Ectodermal cell (in vitro differentiated cells): Measurements from ENCODE around the gene PPIL1.

ENCODE experiments used
- H3K27ac ChIP-seq: 2 replicates; pipeline ENCODE4 v1.7.0; 2013; ENCODE audit warnings: mild to moderate bottlenecking, low read depth, low read length; ENCODE audit not compliant: insufficient read depth, poor library complexity, severe bottlenecking
- H3K27me3 ChIP-seq: 2 replicates; pipeline ENCODE4 v1.7.0; 2013; ENCODE audit warnings: mild to moderate bottlenecking, low read length; ENCODE audit not compliant: insufficient read depth, control insufficient read depth, poor library complexity, severe bottlenecking
- H3K36me3 ChIP-seq: one replicate; pipeline ENCODE4 v1.7.0; 2013; ENCODE audit warnings: low read length; ENCODE audit not compliant: control insufficient read depth, insufficient read depth
- H3K4me1 ChIP-seq: one replicate; pipeline ENCODE4 v1.7.0; 2013; ENCODE audit warnings: low read length; ENCODE audit not compliant: control insufficient read depth, insufficient read depth
- H3K4me3 ChIP-seq: 2 replicates; pipeline ENCODE4 v1.7.0; 2013; ENCODE audit warnings: low read depth, low read length, control low read depth; ENCODE audit not compliant: insufficient read depth
- H3K9me3 ChIP-seq: 2 replicates; pipeline ENCODE4 v1.7.0; 2013; ENCODE audit warnings: mild to moderate bottlenecking, low read length, moderate library complexity; ENCODE audit not compliant: control insufficient read depth
- WGBS, 2 experiments: methylation state at CpG; one replicate each; pipeline ENCODE4 v1.1.7; 2013; ENCODE audit warnings: missing lambda C conversion rate in 2 of 2; 5-methylcytosine and 5-hydroxymethylcytosine counted together

The PPIL1 gene

GRCh38 chr6:36836111-36837021 lies 38.2 kb downstream of the PPIL1 start:
- 71 to 84% methylated on average over 3 of the region's 3 CpGs for WGBS, 2 experiments
- Histone ChIP-seq H3K9me3 (no peaks in the 10 kb centered on the region), H3K27ac (no peak overlapping the region), H3K4me3 (no peak overlapping the region), H3K4me1 (peaks cover 25% of the 10 kb centered on the region), H3K36me3 (no peaks in the 10 kb centered on the region), H3K27me3 (peaks cover 67% of the 10 kb centered on the region)

DNA sequence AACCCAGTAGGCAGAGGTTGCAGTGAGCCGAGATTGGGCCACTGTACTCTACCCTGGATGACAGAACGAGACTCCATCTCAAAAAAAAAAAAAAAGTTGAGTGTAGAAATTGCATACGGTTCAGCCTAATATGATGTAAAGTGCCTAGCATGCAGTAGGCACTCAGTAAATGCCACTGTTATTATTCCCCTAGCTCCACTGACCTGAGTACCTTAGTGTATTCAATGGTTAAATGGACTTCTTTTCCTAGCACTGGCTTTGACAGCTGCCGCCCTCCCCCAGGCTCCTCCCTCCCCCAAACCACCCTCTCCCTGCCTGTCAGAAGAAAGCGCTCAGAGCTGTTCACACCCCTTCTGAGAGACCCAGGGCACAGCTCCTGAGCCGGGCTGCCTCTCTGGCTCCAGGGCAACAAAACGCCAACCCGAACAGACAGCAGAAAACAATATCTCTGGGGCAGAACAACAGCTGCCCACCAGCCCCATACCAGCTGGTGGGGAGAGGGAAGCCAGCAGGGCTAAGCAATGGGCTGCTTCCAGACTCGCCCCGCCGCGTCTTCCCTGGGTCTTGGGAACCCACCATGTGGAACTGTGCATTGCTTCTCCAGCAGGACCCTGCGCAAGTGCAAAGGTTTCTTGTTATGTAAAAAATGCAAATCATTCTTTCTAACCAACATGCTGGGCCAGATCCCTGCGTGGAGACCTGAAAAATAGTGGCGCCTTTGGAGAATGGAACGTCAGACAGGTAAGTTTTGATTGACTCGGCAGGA lies 39.8 kb downstream of the PPIL1 start:
- no peak overlapping the region for H3K27ac ChIP-seq
- no peak overlapping the region for H3K4me3 ChIP-seq
- 29 to 31% methylated on average over 17 of the region's 17 CpGs for WGBS, 2 experiments
- H3K36me3 ChIP-seq, result no peaks in the 10 kb centered on the region
- no peaks in the 10 kb centered on the region for H3K9me3 ChIP-seq
- H3K27me3 ChIP-seq, result peaks cover 51% of the 10 kb centered on the region
- H3K4me1 ChIP-seq, result peaks cover 13% of the 10 kb centered on the region

DNA sequence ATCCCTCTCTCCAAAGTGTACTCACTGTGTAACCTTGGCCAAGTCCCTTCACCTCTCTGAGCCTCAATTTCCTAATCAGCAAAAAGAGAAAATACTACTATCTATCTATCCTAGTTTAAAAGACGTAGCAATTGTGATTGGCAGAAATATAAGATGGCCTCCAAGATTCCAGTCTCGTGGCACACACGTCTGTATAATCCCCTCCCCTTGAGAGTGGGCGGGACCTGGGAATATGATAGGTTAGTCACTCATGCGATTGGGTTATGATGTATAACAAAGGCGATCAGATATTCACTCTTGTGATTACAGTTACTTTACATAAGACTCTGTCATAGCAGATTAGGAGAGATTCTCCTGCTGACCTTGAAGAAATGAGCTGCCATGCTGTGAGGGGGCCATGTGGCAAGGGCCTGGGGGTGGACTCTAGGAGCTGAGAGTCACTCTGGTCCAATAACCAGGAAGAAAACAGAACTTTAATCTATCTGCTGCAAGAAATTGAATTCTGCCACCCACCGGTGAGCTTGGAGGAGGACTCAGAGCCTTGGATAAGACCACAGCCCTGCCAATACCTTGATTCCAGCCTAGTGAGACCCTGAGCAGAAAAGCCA lies 41.3 kb downstream of the PPIL1 start:
- peaks cover 6% of the 10 kb centered on the region for H3K4me1 ChIP-seq
- H3K27me3 ChIP-seq, result peaks cover 36% of the 10 kb centered on the region
- H3K27ac ChIP-seq, result no peak overlapping the region
- H3K36me3 ChIP-seq, result no peaks in the 10 kb centered on the region
- H3K9me3 ChIP-seq, result no peaks in the 10 kb centered on the region
- H3K4me3 ChIP-seq, result no peak overlapping the region
- 95 to 97% methylated on average over 7 of the region's 7 CpGs for WGBS, 2 experiments

- no peak overlapping the region for H3K4me3 ChIP-seq
- H3K27me3 ChIP-seq, result peaks cover 27% of the 10 kb centered on the region
- 91 to 97% methylated on average over 5 of the region's 5 CpGs for WGBS, 2 experiments
- H3K4me1 ChIP-seq, result peaks cover 8% of the 10 kb centered on the region
- no peaks in the 10 kb centered on the region for H3K36me3 ChIP-seq
- no peaks in the 10 kb centered on the region for H3K9me3 ChIP-seq
- H3K27ac ChIP-seq, result no peak overlapping the region
Observed at GRCh38 chr6:36832313-36832712, 42.3 kb downstream of the PPIL1 start.

DNA sequence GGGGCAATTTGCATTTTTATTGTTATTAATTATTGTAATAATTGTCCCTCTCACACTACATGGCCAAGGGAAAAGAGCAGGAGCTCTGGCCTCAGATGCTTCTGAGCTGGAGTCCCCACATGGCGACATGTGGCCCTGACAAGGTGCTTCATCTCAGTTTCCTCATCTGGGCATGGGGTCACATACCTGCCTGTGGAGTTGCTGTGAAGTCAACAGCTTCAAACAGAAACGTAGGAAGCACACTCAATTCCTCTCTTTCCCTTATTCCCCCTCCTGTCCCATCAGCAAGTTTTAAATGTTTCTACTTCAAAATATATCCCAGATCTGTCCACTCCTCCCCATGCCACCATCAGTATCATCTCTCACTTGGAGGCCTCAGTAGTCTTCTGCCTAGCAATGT lies 44.0 kb downstream of the PPIL1 start:
- Histone ChIP-seq H3K27me3 (peaks cover 10% of the 10 kb centered on the region), H3K36me3 (no peaks in the 10 kb centered on the region), H3K9me3 (no peaks in the 10 kb centered on the region), H3K4me1 (peaks cover 11% of the 10 kb centered on the region), H3K27ac (no peak overlapping the region), H3K4me3 (no peak overlapping the region)
- WGBS, 2 experiments, result 78 to 85% methylated on average over 2 of the region's 2 CpGs

DNA sequence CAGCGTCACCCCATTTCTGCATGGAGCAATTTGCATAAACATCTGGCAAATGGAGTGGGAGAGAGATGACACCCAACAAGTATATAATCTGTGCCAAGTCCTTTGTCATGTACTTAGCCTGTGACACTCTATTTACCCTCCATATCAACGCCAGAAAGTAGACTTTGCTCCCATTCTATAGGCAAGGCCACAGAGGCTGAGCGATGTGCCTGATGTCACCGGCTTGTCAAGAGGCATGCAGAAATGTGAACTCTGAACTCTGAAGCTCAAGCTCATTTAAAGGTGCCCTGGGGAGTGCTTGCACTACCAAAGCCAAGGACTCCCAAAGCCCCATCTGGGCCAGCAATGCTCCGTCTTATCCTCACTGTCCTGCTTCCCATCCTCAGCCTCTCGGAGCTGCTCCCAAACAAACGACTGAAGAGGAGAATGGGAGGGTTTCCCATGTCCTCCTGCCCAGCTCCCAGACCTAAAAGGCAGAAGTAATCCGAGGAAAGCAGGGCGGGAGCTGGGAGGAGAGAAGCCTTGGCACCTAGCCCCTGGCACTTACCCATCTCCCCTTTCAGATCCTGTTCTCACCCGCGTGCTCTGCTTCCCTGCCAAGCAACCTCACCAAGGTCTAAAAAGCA lies 44.6 kb downstream of the PPIL1 start:
- Histone ChIP-seq H3K36me3 (no peaks in the 10 kb centered on the region), H3K9me3 (no peaks in the 10 kb centered on the region), H3K27ac (no peak overlapping the region), H3K4me1 (peaks cover 10% of the 10 kb centered on the region), H3K27me3 (peaks cover 5% of the 10 kb centered on the region), H3K4me3 (no peak overlapping the region)
- WGBS, 2 experiments, result 80 to 83% methylated on average over 11 of the region's 11 CpGs

- 91 to 93% methylated on average over 19 of the region's 19 CpGs for WGBS, 2 experiments
- Histone ChIP-seq H3K27me3 (no peaks in the 10 kb centered on the region), H3K27ac (no peak overlapping the region), H3K4me1 (peaks cover 18% of the 10 kb centered on the region), H3K9me3 (no peaks in the 10 kb centered on the region), H3K4me3 (no peak overlapping the region), H3K36me3 (no peaks in the 10 kb centered on the region)
Observed at GRCh38 chr6:36827261-36828079, 47.1 kb downstream of the PPIL1 start.

DNA sequence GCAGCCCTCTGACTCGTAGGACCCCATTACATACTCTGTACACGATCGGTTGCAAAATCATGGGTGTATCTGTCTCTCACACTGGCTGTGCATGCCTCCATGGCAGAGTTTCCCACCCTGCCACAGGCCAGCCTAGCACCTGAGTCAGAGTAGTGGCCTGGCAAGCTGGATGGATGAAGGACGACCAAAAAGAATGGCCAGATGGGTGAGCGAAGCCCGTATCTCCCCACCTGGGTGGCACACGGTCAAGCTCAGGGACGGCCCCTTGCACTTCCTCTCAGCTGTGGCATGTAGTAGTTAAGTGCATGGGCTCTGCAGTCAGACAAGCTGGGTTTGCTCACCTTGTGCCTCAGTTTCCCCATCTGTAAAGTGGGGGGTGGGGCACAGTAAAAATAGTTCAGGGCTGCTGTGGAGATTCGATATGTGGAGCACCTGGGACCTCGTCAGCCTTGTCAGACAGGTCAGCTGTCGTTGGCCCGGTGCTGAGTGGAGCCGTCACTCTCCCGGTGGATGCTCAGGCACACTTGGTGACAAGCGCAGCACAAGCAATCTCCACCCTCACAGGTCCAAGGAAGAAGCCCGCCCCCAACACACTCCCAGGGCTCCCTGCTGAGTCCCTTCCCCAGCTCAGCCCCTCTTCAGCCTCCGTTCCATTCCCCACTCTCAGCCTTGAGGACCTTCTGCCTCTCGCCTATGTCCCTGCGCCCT lies 47.9 kb downstream of the PPIL1 start:
- WGBS, 2 experiments, result 92 to 94% methylated on average over 19 of the region's 19 CpGs

GRCh38 chr6:36825994-36826393 lies 48.6 kb downstream of the PPIL1 start:
- WGBS, 2 experiments, result 88 to 90% methylated on average over 8 of the region's 8 CpGs
- no peaks in the 10 kb centered on the region for H3K9me3 ChIP-seq
- peaks cover 29% of the 10 kb centered on the region for H3K4me1 ChIP-seq
- no peaks in the 10 kb centered on the region for H3K36me3 ChIP-seq
- no peak overlapping the region for H3K4me3 ChIP-seq
- H3K27ac ChIP-seq, result no peak overlapping the region
- H3K27me3 ChIP-seq, result no peaks in the 10 kb centered on the region

More for the DNA sequence above, 47.9 kb downstream of the PPIL1 start:
- H3K9me3 ChIP-seq, result no peaks in the 10 kb centered on the region
- H3K4me3 ChIP-seq, result no peak overlapping the region
- H3K4me1 ChIP-seq, result peaks cover 22% of the 10 kb centered on the region
- H3K36me3 ChIP-seq, result no peaks in the 10 kb centered on the region
- no peak overlapping the region for H3K27ac ChIP-seq
- H3K27me3 ChIP-seq, result no peaks in the 10 kb centered on the region
